GM21737 (cell line): ENCODE data around the gene CFDP1.

Experiments used
- ATAC-seq: cut with Tn5 transposase; IDR thresholded peaks from one replicate; pipeline ENCODE4 v1.9.1; 2021; ENCODE audit warnings: mild to moderate bottlenecking, moderate library complexity; ENCODE audit not compliant: unreplicated experiment

The CFDP1 gene

DNA sequence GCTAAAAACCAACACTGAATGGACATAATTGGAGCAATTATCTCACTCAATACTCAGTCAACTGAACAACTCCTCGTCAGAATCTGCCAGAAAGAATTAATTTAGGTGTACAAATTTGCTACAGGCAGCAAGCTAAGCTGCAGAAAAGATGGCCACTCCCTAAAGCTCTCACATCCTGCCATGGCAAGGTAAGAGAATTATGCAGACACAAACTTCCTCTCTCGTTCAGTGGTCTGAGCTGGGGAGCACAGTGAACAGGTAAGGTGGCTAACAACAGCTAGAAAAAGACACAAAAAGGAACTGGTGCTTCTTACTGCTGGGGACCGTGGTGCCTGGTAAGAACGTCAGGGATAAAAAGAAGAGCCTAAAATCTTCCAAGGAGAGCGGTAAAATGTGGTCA, 107.0 kb downstream of the CFDP1 start:
- no peak for ATAC-seq

DNA sequence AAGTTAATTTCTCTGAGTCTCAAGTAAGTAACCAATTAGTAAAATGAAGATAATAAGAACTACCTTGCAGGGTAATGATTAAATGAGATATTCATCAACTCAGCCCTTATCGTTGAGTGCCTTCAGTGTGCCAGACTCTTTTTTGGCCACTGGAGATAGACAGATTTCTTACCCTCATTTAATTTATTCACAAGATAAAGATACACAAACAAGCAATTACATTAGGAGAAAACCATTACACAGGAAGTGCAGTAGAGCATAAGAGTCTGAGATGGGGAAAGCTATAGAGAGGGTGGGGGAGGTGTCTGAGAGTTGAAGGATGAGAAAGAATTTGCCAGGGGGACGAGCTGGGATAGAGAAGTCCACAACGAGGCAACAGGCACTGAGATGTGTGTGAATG, 109.4 kb downstream of the CFDP1 start:
- ATAC-seq: no peak

DNA sequence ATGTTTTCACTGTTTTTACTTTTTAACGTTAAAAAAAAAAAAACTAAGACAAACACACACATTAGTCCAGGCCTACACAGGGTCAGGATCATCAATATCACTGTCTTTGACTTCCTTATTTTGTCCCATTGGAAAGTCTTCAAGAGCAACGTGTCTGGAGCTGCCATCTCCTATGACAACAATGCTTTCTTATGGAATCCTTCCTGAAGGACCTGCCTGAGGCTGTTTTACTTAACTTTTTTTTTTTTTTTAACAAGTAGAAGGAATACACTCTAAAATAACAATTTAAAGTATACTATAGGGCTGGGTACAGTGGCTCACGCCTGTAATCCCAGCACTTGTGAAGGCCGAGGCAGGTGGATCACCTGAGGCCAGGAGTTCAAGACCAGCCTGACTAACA, 110.1 kb downstream of the CFDP1 start:
- no peak for ATAC-seq

DNA sequence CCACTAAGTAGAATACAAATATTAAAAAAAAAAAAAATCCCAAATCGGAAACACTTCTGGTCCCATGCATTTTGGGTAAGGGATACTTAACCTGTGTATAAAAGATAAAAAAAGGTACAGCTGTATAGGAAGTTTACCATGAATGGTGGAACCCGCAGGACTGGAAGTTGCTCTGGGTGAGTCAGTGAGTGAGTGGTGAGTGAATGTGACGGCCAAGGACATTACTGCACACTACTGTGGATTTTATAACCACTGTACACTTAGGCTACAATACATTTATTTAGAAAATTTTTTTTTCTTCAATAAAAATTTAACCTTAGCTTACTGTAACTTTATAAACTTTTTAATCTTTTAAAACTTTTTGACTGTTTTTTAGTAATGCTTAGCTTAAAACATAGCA, 110.6 kb downstream of the CFDP1 start:
- no peak for ATAC-seq

DNA sequence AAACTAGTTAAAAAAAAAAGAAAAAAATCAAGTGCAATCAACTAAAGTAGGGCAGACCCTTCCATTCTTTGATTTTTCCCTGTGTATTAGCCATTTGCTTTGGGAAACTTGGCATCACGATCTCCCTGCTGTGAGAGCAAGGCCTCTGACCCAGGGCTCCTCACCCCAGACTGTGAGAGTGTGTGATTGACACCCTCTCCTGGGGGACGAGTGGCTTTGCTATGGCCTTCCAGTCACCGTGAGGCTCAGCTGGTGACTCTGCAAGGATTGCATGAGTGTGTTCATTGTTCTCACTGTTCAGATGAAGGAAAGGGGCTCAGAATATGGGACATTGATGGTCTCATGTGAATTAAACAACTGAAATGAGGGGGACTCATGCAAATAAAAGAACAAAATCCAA, 112.9 kb downstream of the CFDP1 start:
- no peak for ATAC-seq

DNA sequence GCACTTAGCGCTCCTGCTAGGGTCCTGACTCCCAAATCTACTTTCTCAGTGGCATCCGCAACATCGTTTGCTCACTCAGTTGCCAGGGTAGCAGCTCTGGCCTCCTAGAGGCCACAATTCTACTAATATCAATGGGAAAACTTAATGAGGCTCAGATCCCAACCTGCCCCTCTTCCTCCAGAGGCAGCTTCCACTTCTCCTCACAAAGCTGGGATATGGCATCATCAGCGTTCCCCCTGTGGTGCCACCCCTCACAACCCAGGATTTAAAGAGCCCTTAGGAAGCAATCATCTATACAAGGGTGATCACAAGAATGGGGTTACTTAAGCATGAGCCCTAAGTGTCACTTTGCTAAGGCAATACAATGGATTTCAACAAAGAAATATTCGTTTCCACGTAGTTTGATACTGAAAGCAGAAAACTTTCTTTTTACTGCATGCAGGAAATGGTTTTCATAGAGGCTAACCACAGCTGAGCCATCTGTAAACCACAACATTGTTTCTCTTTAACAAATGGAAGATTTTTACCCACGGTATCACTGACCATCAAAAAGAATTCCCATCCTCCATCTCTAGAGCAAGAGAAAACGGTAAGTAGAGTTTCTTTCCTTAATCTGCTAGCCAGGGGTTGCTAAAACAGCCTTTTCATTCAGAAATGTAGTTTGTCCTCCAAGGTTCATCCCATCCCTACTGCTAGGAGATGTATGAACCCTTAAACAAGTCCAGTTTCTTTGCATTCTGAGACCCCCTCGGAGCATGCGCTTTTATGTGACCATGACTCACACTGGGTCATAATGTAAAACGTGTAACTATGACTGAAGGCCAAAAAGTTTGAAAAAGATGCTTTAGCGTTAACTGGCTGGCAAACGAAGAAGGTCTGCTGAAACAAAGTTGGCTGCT, 113.5 kb downstream of the CFDP1 start:
- peak; percentile 84 for ATAC-seq

DNA sequence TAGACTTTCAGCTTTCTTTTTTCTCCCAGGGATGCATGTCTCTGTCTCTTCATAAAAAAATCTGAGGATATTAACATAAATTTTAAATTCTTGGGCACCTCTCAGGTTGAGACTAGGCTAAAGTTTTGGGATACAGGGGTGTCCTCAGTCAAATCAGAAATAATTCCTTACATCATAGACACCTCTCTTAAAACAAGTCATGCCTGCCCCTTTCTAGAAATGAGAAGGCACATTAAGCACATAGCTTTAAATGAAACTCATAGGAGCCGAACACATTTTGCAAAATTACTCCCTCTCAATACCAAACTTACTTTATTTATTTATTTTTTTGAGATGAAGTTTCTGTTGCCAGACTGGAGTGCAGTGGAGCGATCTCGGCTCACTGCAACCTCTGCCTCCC, 114.6 kb downstream of the CFDP1 start:
- no peak for ATAC-seq

DNA sequence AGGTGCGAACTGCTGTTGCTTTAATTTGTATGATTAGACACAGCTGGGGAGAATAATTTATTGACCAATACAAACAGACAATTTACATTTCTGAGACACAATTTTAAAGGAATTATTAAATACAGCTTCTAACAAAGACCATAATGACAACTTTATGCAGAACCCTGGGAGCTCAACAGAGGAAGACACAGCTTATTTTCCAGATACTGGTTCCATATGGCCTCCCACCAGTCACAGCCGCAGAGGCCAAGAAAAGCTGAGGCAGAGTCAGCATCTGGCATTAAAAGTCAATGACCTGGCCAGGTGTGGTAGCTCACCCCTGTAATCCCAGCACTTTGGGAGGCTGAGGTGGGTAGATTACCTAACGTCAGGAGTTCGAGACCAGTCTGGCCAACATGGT, 115.8 kb downstream of the CFDP1 start:
- no peak for ATAC-seq

DNA sequence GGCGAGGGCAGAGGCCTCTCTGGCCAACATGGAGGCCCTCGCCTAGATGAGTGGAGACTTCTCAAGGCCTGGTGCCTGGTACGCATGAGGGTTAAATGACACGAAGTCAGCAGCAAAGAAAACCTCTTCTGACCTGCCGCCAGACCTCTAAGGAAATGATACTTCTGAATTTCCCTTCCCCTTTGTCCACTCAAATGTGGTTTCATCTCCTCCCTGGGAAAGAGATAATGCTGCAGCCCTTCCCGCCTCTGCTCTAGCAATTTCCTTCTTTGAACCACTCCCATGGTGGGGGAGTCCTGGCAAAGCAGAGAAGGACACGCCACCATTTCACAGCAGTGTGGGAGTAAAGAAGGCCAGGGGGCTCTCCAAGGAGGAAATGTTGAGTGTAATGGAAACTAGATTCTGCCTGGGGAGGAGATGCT, 116.2 kb downstream of the CFDP1 start:
- ATAC-seq: no peak

DNA sequence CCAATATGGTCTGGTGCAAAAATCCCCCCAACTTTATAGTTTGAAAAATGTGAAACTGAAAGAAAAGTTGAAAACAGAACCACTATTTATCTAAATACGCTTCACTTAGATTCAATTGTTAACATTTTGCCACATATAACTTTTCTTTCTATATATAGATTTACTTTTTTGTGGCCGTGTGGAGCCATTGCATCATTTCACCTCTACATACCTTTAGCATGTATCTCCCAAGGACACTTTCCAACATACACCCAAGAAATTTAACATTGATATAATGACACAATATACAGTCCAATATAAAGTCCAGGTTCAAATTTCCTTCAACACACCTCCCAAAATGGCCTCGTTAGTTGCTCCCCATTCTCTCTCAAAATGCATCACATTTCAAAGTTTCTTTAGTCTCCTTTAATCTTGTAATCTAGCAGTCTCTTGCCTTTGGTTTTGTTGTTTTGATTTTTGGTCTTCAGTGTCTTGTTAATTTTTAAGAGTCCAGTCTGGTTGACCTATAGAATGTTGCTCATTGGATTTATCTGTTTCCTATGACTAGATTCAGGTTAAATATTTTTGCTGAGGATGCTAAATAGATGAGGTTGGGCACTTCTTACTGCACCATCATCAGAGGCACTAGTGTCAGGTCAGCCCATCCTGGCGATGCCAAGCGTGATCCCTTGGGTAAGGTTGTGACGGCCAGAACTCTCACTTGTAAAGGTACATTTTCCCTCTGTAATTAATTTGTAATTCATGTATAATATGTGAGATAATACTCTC, 117.6 kb downstream of the CFDP1 start:
- no peak for ATAC-seq

DNA sequence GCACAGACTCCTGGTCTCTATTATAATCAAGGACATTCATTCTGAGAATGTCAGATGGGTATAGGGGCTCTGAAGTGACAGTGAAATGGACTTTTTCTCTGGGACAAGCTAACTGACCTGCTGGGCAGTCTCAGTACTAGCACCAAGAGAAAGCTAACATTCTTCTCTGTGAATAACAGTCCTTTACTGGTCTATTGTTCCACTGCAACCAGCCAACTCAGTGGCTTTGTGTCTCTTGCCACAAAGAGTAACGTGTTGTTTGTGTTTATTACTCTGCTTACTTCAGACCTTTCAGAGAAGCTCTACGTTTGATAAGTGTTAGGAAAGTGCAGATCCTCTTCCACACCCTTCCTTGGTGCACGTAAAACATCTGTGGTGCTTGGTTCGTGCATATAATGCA, 120.4 kb downstream of the CFDP1 start:
- no peak for ATAC-seq

DNA sequence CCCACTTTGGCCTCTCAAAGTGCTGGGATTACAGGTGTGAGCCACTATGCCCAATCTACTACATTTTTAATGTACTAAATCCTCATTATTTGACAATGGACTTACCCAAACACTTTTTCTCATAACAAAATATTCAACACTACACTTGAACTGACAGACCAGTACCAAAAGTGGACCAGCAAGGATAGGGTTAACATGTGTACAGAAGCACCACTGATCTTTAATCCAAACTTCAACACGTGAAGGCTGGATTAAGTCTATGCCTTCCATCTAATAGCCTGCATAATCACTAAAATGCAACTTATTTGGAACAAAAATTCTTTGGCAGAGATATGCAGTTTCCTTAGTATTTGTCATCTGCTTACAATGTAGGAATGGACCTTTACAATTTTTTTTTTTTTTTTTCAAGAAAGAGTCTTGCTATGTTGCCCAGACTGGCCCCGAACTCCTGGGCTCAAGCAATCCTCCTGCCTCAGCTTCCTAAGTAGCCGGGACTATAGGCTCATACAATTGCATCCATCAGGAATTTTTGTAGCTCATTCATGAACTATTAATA, 121.8 kb downstream of the CFDP1 start:
- no peak for ATAC-seq

DNA sequence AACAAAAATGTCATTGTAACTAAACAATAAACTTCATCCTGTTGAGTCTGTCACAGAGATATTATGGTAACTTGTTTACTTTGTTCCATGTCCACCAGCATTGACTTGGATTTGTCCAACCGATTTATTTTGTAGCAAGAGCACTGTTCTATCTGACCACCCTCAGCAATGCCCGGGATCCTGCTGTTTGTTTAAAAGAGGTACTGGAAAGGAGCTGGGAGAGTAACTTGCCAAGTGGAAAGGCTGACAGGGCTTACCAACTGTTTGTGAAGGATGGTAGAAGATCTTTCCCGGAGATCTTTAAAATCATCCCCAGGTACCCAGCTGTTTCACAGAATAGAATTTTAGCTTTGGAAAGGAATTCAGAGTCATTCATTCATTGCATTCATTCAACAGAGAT, 122.8 kb downstream of the CFDP1 start:
- ATAC-seq: no peak

DNA sequence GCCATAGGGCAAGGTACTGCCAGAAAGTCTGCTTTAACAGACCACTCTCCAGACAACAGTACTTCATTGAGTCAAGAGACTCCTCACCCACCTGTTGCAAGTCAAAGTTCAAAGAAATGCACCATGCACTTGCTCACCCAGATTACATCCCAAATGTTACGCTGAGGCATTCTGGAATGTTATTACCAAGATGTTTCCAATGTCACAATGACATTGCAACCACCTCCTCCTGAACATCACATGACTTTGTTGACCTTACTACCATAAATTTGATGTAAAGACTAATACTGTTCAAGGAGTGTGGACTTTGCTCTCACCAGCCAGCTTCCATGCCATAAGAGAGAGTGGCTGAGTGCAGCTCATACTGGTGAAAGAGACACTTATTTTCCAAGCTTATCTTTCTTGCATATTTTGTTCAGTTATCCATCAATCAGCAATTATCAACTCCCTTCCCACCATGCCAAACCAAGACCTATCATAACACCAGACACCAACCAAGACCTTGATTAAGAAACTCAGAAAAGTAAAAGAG, 123.3 kb downstream of the CFDP1 start:
- ATAC-seq: no peak

DNA sequence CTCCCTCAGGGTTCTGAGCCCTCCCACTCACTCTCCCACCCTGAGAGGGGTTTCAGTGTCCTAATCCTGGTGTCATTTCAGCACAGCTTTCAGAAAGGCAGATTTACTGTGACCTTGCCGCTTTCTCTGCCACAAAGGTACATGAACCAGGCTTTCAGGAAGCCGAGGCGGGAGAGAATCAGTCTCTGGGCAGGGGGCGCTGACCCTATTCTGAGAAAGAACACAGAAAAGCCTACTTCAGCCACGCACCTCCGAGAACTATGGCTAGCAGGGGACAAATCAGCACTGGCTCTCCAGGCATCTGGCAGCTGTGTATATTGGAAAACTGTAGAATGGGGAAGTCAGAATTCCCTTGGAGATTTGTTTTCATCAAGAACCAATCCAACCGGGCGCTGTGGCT, 124.1 kb downstream of the CFDP1 start:
- no peak for ATAC-seq

DNA sequence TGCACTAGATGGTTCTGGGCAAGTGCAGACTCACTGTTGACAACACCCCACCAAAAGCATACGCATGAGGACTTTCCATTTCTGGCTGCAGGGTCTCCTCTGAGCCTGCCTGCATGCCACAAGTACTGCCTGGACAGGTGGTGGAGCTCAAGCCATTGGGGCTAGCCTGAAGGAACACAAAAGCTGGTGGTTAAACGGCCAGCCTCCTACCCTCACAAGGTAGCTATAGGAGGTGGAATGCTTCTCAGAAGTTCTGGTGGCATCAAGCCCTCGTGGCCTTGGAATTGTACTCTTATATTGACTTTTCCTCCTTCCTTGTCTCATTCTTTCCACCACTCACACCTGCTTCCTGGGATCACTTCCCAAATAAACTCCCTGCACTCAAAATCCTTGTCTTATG, 125.3 kb downstream of the CFDP1 start:
- ATAC-seq: no peak

DNA sequence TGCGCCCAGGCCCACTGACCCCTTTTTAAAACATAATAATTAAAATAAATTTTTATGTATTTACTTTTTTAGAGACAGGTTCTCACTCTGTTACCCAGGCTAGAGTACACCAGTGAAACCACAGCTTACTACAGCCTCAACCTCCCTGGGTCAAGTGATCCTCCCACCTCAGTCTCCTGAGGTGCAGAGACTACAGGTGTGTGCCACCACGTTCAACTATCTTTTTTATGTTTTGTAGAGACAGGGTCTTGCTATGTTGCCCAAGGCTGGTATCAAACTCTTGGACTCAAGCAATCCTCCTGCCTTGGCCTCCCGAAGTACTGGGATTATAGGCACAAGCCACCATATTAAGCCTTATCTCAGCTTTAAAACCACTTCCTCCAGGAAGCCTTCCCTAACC, 125.8 kb downstream of the CFDP1 start:
- ATAC-seq: no peak

DNA sequence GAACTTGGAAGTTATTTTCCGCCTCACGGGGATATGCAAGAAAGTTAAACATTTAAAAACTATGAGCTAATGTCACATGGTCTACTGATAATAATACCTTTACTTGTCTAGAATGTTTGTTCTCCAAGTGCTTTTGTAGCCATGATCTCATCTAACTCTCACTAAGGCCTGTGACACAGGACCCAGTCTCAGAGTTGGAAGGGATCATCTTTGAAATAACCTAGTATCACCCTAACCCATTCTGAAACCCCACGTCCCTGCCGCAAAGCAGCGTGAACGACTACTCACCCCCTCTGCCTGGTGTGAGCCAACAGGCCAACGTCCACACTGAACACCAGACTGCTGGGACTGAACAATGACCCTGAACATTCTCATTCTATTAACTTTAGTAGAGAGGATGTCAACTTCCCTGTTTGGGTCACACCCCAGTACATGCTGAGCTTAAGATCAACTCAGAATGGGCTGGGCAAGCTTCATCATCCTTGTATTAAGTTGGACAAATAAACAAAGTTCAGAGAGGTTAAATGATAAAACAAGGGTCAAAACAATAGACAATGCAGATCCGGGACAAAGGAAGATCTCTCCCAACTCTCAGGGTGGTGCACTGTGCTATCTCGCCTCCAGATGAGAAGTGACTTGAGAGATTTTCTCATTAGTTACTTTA, 127.1 kb downstream of the CFDP1 start:
- no peak for ATAC-seq

DNA sequence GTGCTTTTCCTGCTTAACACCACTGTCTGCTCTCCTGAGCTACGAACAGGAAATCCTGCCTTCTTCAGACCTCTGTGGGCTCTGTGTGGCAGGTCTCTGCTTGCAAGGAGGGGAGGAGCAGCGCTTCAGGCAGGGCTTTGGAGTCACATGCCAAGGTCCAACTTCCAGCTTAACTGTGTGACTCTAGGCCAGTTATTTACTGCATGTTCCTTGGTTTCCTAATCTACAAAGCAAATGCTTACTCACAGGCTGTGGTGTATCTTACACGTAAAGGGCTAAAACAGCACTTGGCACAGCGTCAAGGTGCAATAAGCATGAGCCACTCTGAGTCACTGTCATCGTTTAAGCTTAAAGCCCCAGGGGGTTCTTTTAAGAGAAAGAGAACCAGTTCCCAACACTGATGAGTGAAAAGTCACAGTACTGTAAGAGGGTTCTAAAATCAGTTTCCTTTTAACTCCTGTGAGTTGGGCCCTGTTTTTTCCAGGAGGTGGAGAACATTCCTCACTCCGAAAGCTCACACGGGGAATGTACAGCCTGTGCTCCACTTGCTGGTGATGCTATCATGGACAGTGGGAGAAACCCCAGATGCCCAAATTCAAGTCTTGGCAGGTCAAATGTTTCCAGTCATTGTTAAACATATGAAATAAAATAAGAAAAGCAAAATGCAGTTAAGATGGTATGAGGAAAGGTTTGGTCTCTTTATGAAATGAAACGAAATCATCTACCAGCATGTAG, 127.8 kb downstream of the CFDP1 start:
- ATAC-seq: peak; percentile 72
